GM12878 (cell line): ENCODE results near the gene MCM8. TPM values are rescaled to one million over a fixed set of nuclear protein-coding genes. Genes with fewer than 3 reads are reported as not detected.
"Not testable (repeated sequence)": the region's sequence is repeated elsewhere in the genome, so short reads cannot be mapped to it uniquely, and the experiment has no call there.

Experiments
- ATAC-seq: fragments of 200-7000 bp; cut with Tn5 transposase; 3 replicates; pipeline ENCODE4 v1.9.1; 2020; ENCODE audit warnings: mild to moderate bottlenecking, moderate library complexity
- BruUV-seq: library from RNA; stranded (reverse); fragments of 400-500 nt; replicated peaks from 2 replicates; lab custom pipeline; 2021; lab: Mats Ljungman, UMichigan
- CTCF ChIA-PET: fragments of 300-600 bp; sonication (Branson Sonifier 250); formaldehyde crosslinking; extraction: SDS; loops from one replicate; lab custom pipeline; 2021; ENCODE audit warnings: inconsistent platforms; lab: Yijun Ruan, JAX
- POLR2A ChIA-PET: fragments of 350-600 bp; formaldehyde crosslinking; extraction: SDS; loops from one replicate; lab custom pipeline; 2021; ENCODE audit warnings: inconsistent platforms; lab: Charles Lee
- RAD21 ChIA-PET: fragments of 300-600 bp; sonication (Branson Sonifier 250); formaldehyde crosslinking; loops from one replicate; lab custom pipeline; 2023; ENCODE audit warnings: antibody characterized with exemption; ENCODE audit not compliant: unreplicated experiment; lab: Charles Lee
- SMC1A ChIA-PET: fragments of 300-600 bp; sonication (Branson Sonifier 250); formaldehyde crosslinking; loops from one replicate; lab custom pipeline; 2023; ENCODE audit not compliant: unreplicated experiment, uncharacterized antibody; lab: Charles Lee
- DNase-seq: peaks from one replicate; pipeline ENCODE4 v3.0.0-alpha.2; 2011; ENCODE audit warnings: low read depth, low spot score
- FAIRE-seq: peaks from 3 replicates; lab custom pipeline; 2011; peaks lifted over from hg19 to GRCh38; lab: Jason Lieb, UNC
- H2AFZ ChIP-seq: 2 replicates; pipeline ENCODE4 v1.6.0; 2011; ENCODE audit warnings: low read depth, low read length, control low read depth; ENCODE audit not compliant: control insufficient read depth
- H3K27ac ChIP-seq: 2 replicates; pipeline ENCODE4 v1.5.1; 2011; ENCODE audit warnings: control low read depth; ENCODE audit not compliant: control insufficient read depth, insufficient read depth
- H3K27me3 ChIP-seq, 2 experiments: replicated peaks in 1 of 2; 2 replicates each; pipeline versions ENCODE4 v1.6.0 to v1.6.1; 2011; ENCODE audit warnings: low read length in 1 of 2; ENCODE audit not compliant: control insufficient read depth in 2 of 2, insufficient read depth in 2 of 2
- H3K36me3 ChIP-seq, 2 experiments: 2 replicates each; pipeline ENCODE4 v1.5.1; 2011; ENCODE audit warnings: low read length in 1 of 2; ENCODE audit not compliant: control insufficient read depth in 2 of 2, insufficient read depth in 2 of 2
- H3K4me1 ChIP-seq: 2 replicates; pipeline ENCODE4 v1.6.1; 2011; ENCODE audit warnings: mild to moderate bottlenecking, low read length, moderate library complexity, mixed read lengths; ENCODE audit not compliant: control insufficient read depth, insufficient read depth
- H3K4me2 ChIP-seq: 2 replicates; pipeline ENCODE4 v1.6.0; 2011; ENCODE audit warnings: control low read depth; ENCODE audit not compliant: control insufficient read depth, insufficient read depth
- H3K4me3 ChIP-seq: fragments of 200-600 bp; sonication (generic); 2 replicates; pipeline ENCODE4 v1.5.1; 2016
- H3K79me2 ChIP-seq: 2 replicates; pipeline ENCODE4 v1.6.0; 2011; ENCODE audit warnings: low read length; ENCODE audit not compliant: control insufficient read depth, insufficient read depth
- H3K9ac ChIP-seq: 2 replicates; pipeline ENCODE4 v1.8.0; 2011; ENCODE audit warnings: low read length, control low read depth, mixed read lengths; ENCODE audit not compliant: control insufficient read depth, insufficient read depth
- H3K9me3 ChIP-seq: replicated peaks from 3 replicates; pipeline ENCODE4 v1.5.1; 2011; ENCODE audit warnings: mild to moderate bottlenecking, low read length; ENCODE audit not compliant: control insufficient read depth, insufficient read depth
- H4K20me1 ChIP-seq: 2 replicates; pipeline ENCODE4 v1.6.0; 2011; ENCODE audit not compliant: control insufficient read depth, insufficient read depth
- BHLHE40 ChIP-seq, 2 experiments: fragments of 450-650 bp in 1 of 2; IDR thresholded peaks; 2 replicates each; pipeline ENCODE4 v1.6.1; 2011 to 2017; ENCODE audit warnings: low read depth in 2 of 2, borderline replicate concordance in 1 of 2, improper control_type of control experiment in 1 of 2, low read length in 1 of 2, mild to moderate bottlenecking in 1 of 2
- MYC ChIP-seq: IDR thresholded peaks from 2 replicates; pipeline ENCODE4 v1.6.1; 2011; ENCODE audit warnings: mild to moderate bottlenecking, low read length, moderate library complexity, inconsistent platforms; ENCODE audit not compliant: insufficient read depth, insufficient replicate concordance, insufficient read length, severe bottlenecking
- ZNF622 ChIP-seq: fragments of 450-650 bp; IDR thresholded peaks from 2 replicates; pipeline ENCODE4 v1.6.1; 2017; ENCODE audit warnings: mild to moderate bottlenecking, inconsistent platforms
- WGBS: methylation state at CpG from one replicate; pipeline ENCODE4 v1.1.6; 2016; ENCODE audit warnings: low lambda C conversion rate; ENCODE audit not compliant: insufficient replicate concordance, insufficient coverage; ENCODE audit errors: missing lambda C conversion rate; 5-methylcytosine and 5-hydroxymethylcytosine counted together
- in situ Hi-C: fragments of 300-500 bp; cut with MboI; formaldehyde crosslinking; loops from 9 replicates; pipeline ENCODE4 v1.14.3; 2018; ENCODE audit warnings: mixed read lengths
- intact Hi-C: fragments of 100-400 bp; cut with micrococcal nuclease; formaldehyde crosslinking; loops from one replicate; pipeline ENCODE4 v1.14.2; 2022; ENCODE audit not compliant: unreplicated experiment
- polyA plus RNA-seq, 11 experiments: library from polyadenylated mRNA; depleted of rRNA in 4 of 11; unstranded in 6 of 11; stranded (reverse) in 5 of 11; fragments of >200 nt; fragmentation: Nextera tagmentation in 4 of 11; fragmentation: Illumina TruSeq in 1 of 11; extraction: Ambion mirVana in 4 of 11; extraction: Trizol in 1 of 11; gene quantifications; 1 replicate in 1 of 11; 2 replicates in 10 of 11; pipeline versions ENCODE4 v1.2.1 to v1.2.3, GENCODE V29; 2011 to 2016; ENCODE audit warnings: inconsistent platforms in 2 of 11, missing spikeins in 2 of 11, low read depth in 1 of 11
- total RNA-seq, 4 experiments: library from RNA; depleted of rRNA in 3 of 4; stranded (reverse); fragments of >200 nt in 3 of 4; fragmentation: Illumina TruSeq in 1 of 4; extraction: Trizol in 1 of 4; gene quantifications; 2 replicates each; pipeline versions ENCODE4 v1.2.1 to v1.2.3, GENCODE V29; 2013 to 2021
- TF ChIP-seq, protein P1 (sequence below): IDR thresholded peaks from 2 replicates; pipeline ENCODE4 v1.6.1; 2011; ENCODE audit warnings: borderline replicate concordance, low read depth, mild to moderate bottlenecking, moderate library complexity, low read length; ENCODE audit not compliant: insufficient read depth, poor library complexity, severe bottlenecking

The MCM8 gene
- total and polyA plus RNA-seq, 10 of the 15 experiments (the other 5 are each of a cell fraction or from before 2014, with no cell fraction given), result 3.2 to 28.2 (median 16.0) TPM

DNA sequence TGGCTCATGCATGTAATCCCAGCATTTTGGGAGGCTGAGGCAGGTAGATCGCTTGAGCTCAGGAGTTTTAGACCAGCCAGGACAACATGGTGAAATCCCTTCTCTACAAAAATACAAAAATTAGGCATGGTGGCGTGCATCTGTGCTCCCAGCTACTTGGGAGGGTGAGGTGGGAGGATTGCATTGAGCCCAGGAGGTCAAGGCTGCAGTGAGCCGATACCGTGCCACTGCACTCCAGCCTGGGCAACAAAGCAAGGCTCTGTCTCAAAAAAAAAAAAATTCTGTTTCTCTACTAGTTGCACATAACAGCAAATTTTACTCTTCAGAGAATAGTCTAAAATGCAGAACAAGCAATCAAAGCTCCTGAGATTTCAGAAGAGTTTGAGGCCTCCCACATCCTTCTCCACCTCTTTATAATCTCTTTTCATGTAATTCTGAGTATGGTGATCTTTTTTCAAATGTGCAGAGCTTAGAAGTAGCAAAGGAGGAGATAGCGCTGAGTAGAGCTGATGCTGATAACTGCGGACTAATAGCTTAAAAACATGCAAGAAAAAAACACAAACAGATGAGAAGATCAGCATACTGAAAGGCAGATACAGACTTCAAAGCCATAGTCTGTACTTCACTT, 80.1 kb downstream of the MCM8 start:
- DNase-seq (no peak), ATAC-seq (no peak), FAIRE-seq (no peak)
- Histone ChIP-seq H3K79me2 (no peaks in the 10 kb centered on the region), H4K20me1 (no peaks in the 10 kb centered on the region), H3K4me1 (no peaks in the 10 kb centered on the region), H3K9ac (no peak overlapping the region), H3K36me3 (peaks cover 5 to 9% of the 10 kb centered on the region in 2 experiments; a peak in 3 of 4 replicates), H3K4me3 (no peak overlapping the region), H3K9me3 (no peaks in the 10 kb centered on the region; the same call in 2 of the 3 replicates), H2AFZ (no peak overlapping the region), H3K27ac (no peak overlapping the region), H3K4me2 (no peak overlapping the region), H3K27me3 (no peaks in the 10 kb centered on the region)
- intact Hi-C loops (no loop called here), in situ Hi-C loops (no loop called here)
- RAD21 ChIA-PET, result no interaction called here
- TF ChIP-seq ZNF622 (no peak), MYC (no peak), BHLHE40 (IDR thresholded peaks at IDR 0.05; ENCODE audit: borderline replicate concordance in 1 of 2, low read depth in 2 of 2, low read length in 1 of 2) (no peak)
- TF ChIP-seq, protein P1, sequence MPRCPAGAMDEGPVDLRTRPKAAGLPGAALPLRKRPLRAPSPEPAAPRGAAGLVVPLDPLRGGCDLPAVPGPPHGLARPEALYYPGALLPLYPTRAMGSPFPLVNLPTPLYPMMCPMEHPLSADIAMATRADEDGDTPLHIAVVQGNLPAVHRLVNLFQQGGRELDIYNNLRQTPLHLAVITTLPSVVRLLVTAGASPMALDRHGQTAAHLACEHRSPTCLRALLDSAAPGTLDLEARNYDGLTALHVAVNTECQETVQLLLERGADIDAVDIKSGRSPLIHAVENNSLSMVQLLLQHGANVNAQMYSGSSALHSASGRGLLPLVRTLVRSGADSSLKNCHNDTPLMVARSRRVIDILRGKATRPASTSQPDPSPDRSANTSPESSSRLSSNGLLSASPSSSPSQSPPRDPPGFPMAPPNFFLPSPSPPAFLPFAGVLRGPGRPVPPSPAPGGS, result no peak
- CTCF ChIA-PET, result interaction anchor here (0.6 kb wide), 1 partner anchor 416 kb away, joined by 3 read pairs; no protein-coding TSS in a partner anchor
- whole genome bisulfite sequencing, result 97% methylated on average over 6 of the region's 6 CpGs
- SMC1A ChIA-PET, result interaction anchor here (0.9 kb wide), 1 partner anchor 16 kb away, joined by 3 read pairs; no protein-coding TSS in a partner anchor
- POLR2A ChIA-PET, result no interaction called here
- no TSS peak for BruUV-seq

DNA sequence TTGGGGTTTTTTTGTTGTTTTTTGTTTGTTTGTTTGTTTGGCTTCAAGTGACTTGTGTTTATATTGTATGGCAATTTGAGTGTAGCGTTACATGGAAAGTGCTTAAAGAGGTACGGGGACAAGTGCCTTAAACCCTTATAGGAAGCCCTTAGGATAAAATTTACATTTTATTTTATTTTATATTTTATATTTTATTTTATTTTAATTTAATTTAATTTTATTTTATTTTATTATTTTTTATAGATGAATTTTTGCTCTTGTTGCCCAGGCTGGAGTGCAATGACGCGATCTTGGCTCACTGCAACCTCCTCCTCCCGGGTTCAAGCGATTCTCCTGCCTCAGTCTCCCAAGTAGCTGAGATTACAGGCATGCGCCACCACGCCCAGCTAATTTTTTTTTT, 82.5 kb downstream of the MCM8 start:
- DNase-seq, H4K20me1 ChIP-seq, H3K4me1 ChIP-seq, H3K9me3 ChIP-seq, intact Hi-C loops, in situ Hi-C loops, H3K4me3 ChIP-seq, H3K4me2 ChIP-seq, H2AFZ ChIP-seq, FAIRE-seq, POLR2A ChIA-PET, BruUV-seq, H3K9ac ChIP-seq, H3K27me3 ChIP-seq, RAD21 ChIA-PET, H3K79me2 ChIP-seq, SMC1A ChIA-PET, ATAC-seq, H3K27ac ChIP-seq: not testable (repeated sequence)
- peaks cover 5 to 14% of the 10 kb centered on the region in 2 experiments; a peak in 3 of 4 replicates for H3K36me3 ChIP-seq
- CTCF ChIA-PET, result interaction anchor here (1.1 kb wide), 1 partner anchor 503 kb away, joined by 4 read pairs; no protein-coding TSS in a partner anchor
- WGBS, result 100% methylated on average over 8 of the region's 8 CpGs
